Left lung (tissue), 14 donors: ENCODE data around the gene PVR. TPM values are rescaled to one million over a fixed set of nuclear protein-coding genes. Genes with fewer than 3 reads are reported as not detected.

ENCODE experiments used
- ATAC-seq: fragments of 200-7000 bp; cut with Tn5 transposase; one replicate; pipeline ENCODE4 v1.9.1; 2020; ENCODE audit warnings: moderate library complexity
- DNase-seq, 4 donors: peaks; one replicate each; pipeline ENCODE4 v3.0.0-alpha.2; 2013 to 2020
- H3K27ac ChIP-seq, 2 donors: fragments of 200-600 bp; sonication (generic) in 1 of 2; one replicate each; pipeline versions ENCODE4 v1.5.0 to v1.8.0; 2020 to 2021
- H3K27me3 ChIP-seq, 2 donors: fragments of 200-600 bp; sonication (generic) in 1 of 2; one replicate each; pipeline versions ENCODE4 v1.5.0 to v1.8.0; 2020 to 2021
- H3K36me3 ChIP-seq, 2 donors: fragments of 200-600 bp; sonication (generic) in 1 of 2; one replicate each; pipeline versions ENCODE4 v1.5.0 to v1.8.0; 2020 to 2021
- H3K4me1 ChIP-seq, 2 donors: fragments of 200-600 bp; one replicate each; pipeline ENCODE4 v1.8.0; 2021
- H3K4me3 ChIP-seq, 2 donors: fragments of 200-600 bp; sonication (generic) in 1 of 2; one replicate each; pipeline versions ENCODE4 v1.5.0 to v1.8.0; 2020 to 2021; ENCODE audit warnings: mild to moderate bottlenecking in 1 of 2
- H3K9me3 ChIP-seq, 2 donors: fragments of 200-600 bp; sonication (generic) in 1 of 2; one replicate each; pipeline versions ENCODE4 v1.5.0 to v1.8.0; 2020 to 2021
- intact Hi-C, 2 donors: fragments of 100-400 bp; cut with DNase I; formaldehyde crosslinking; loops; one replicate each; pipeline versions ENCODE4 v1.11.2 to v1.14.2; 2022
- long read RNA-seq, 12 donors: library from polyadenylated mRNA in 2 of 12; unstranded in 2 of 12; transcript quantifications; one replicate each; pipeline ENCODE4 v2.0.0 and lab custom pipeline, GENCODE V29; 2019 to 2026
- polyA plus RNA-seq, 6 donors: library from polyadenylated mRNA; unstranded; fragments of 120-200 nt; gene quantifications; one replicate each; pipeline ENCODE4 v1.2.1, GENCODE V29; 2013; ENCODE audit not compliant: insufficient read length in 6 of 6
- total RNA-seq, 2 donors: library from RNA; stranded (reverse); fragmentation: NEBNext Ultra II Directional; extraction: Animal tissue kit (Norgen Biotek cat#: 25700); gene quantifications; one replicate each; pipeline ENCODE4 v1.2.1, GENCODE V29; 2021
- TF ChIP-seq, protein P1 (sequence below), 2 donors: fragments of 200-600 bp; sonication (generic) in 1 of 2; IDR thresholded peaks; one replicate each; pipeline versions ENCODE4 v1.5.0 to v1.8.0; 2021; ENCODE audit warnings: antibody characterized with exemption in 2 of 2
- donor health status: DM: no; HTN: yes; CAD: no.
- donor health status: DM: no; HTN: no; CAD: no.

The PVR gene, protein sequence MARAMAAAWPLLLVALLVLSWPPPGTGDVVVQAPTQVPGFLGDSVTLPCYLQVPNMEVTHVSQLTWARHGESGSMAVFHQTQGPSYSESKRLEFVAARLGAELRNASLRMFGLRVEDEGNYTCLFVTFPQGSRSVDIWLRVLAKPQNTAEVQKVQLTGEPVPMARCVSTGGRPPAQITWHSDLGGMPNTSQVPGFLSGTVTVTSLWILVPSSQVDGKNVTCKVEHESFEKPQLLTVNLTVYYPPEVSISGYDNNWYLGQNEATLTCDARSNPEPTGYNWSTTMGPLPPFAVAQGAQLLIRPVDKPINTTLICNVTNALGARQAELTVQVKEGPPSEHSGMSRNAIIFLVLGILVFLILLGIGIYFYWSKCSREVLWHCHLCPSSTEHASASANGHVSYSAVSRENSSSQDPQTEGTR
- total RNA-seq (10 to 100 TPM; 46.3 to 67.9 TPM), polyA plus RNA-seq (10 to 100 TPM; 22.5 to 29.3 (median 27.6) TPM)
- long read RNA-seq, donor 1, partial matches to known transcripts = 0 of 3 reads
- long read RNA-seq, donor 1, other reads (novel, unspliced or antisense) = 0 of 3 reads
- long read RNA-seq, donor 2, partial matches to known transcripts = 0 of 5 reads
- long read RNA-seq, donor 2, other reads (novel, unspliced or antisense) = 0 of 5 reads
- long read RNA-seq, donor 3, partial matches to known transcripts = 0 of 2 reads
- long read RNA-seq, donor 3, other reads (novel, unspliced or antisense) = 0 of 2 reads
- long read RNA-seq, donor 4, partial matches to known transcripts = 1 of 9 reads
- long read RNA-seq, donor 4, other reads (novel, unspliced or antisense) = 1 of 9 reads
- long read RNA-seq, donor 5, transcript PVR-205 (8 exons, 3,325 nt) = major isoform, 6 of 8 reads
- long read RNA-seq, donor 5, partial matches to known transcripts = 0 of 8 reads
- long read RNA-seq, donor 5, other reads (novel, unspliced or antisense) = 0 of 8 reads
- long read RNA-seq, donor 6, partial matches to known transcripts = 0 of 3 reads
- long read RNA-seq, donor 6, other reads (novel, unspliced or antisense) = 0 of 3 reads
- long read RNA-seq, donor 7, partial matches to known transcripts = 0 of 2 reads
- long read RNA-seq, donor 7, other reads (novel, unspliced or antisense) = 0 of 2 reads
- long read RNA-seq, donor 8, partial matches to known transcripts = 0 of 2 reads
- long read RNA-seq, donor 8, other reads (novel, unspliced or antisense) = 0 of 2 reads
- long read RNA-seq, donor 9 = 0 reads
- long read RNA-seq, donor 10, partial matches to known transcripts = 2 of 7 reads
- long read RNA-seq, donor 10, other reads (novel, unspliced or antisense) = 1 of 7 reads
- long read RNA-seq, donor 11 = 0 reads
- long read RNA-seq, donor 12, partial matches to known transcripts = 0 of 1 reads
- long read RNA-seq, donor 12, other reads (novel, unspliced or antisense) = 0 of 1 reads

DNA sequence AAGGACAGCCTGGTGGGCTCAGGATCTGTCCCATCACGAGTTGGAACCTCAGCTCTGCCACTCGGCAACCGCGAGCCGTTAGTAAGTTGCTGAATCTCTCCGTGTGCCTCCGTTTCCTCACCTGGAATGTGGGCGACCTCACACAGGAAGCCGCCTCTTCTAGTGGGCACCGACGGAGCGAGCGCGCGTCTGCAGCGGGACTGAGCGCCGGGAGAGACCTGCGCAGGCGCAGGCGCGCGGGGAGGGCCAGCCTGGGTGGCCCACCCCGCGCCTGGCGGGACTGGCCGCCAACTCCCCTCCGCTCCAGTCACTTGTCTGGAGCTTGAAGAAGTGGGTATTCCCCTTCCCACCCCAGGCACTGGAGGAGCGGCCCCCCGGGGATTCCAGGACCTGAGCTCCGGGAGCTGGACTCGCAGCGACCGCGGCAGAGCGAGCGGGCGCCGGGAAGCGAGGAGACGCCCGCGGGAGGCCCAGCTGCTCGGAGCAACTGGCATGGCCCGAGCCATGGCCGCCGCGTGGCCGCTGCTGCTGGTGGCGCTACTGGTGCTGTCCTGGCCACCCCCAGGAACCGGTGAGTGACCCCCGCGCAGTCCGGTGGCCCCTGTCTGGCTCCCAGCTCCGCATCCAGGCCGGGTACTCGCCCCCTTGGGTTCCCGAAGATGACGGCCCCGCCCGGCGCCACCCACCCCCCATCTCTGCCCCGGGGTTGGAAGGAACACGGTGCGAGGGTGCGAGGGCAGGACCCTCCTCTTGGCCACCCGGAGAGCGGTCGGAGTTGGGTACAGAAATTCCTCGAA, at the start of gene PVR:
PVR (plus strand) TSS at position 306 of the 797 bp plus-strand sequence; CDS start at position 493, 187 bp downstream.
- Histone ChIP-seq H3K4me1 (peaks cover 11 to 42% of the 10 kb centered on the region in 2 donors), H3K4me3 (peak within 1 kb of the TSS; percentile 71 to 83), H3K9me3 (no peaks in the 10 kb centered on the region), H3K27me3 (no peaks in the 10 kb centered on the region), H3K27ac (peak within 1 kb of the TSS; percentile 86 to 87), H3K36me3 (peaks cover 0 to 26% of the 10 kb centered on the region in 2 donors)
- peak; percentile 67 to 94 (median 80) for DNase-seq
- TF ChIP-seq, protein P1, sequence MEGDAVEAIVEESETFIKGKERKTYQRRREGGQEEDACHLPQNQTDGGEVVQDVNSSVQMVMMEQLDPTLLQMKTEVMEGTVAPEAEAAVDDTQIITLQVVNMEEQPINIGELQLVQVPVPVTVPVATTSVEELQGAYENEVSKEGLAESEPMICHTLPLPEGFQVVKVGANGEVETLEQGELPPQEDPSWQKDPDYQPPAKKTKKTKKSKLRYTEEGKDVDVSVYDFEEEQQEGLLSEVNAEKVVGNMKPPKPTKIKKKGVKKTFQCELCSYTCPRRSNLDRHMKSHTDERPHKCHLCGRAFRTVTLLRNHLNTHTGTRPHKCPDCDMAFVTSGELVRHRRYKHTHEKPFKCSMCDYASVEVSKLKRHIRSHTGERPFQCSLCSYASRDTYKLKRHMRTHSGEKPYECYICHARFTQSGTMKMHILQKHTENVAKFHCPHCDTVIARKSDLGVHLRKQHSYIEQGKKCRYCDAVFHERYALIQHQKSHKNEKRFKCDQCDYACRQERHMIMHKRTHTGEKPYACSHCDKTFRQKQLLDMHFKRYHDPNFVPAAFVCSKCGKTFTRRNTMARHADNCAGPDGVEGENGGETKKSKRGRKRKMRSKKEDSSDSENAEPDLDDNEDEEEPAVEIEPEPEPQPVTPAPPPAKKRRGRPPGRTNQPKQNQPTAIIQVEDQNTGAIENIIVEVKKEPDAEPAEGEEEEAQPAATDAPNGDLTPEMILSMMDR (IDR thresholded peaks at IDR 0.05) = no peak
- peak; percentile 96 for ATAC-seq
- intact Hi-C loops = no loop called here

DNA sequence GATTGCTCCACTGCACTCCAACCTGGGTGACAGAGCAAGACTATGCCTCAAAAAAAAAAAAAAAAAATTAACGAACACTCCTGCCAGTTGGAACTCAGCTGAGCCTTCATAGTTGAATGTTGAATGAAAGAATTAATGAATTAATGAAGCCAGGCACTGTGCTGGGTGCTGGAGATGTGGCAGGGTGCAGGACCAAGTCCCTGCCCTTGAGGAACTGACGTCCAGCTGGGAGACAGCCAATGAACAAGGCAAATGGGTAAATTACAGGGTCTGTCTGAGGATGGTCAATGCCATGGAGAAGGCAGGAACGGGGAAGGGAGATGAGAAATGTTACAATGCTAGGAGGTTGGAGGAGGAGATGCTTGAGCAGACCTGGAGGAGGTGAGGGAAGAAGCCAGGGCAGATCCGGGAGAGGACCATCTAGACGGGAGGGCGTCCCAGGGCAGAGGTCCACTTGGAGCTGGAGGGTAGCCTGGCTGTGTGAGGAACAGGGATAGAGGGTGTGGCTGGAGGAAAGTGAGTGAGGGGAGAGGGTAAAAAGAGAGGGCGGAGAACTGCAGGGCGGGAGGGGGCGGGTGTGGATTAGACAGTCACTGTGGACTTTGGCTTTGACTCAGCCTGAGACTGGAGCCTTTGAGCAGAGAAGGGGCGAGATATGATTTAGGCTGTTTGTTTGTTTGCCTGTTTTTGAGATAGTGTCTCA, 47.1 kb upstream of the PVR start:
- TF ChIP-seq, protein P1 (IDR thresholded peaks at IDR 0.05) = no peak
- no peak overlapping the region for H3K4me3 ChIP-seq
- ATAC-seq = no peak
- intact Hi-C loops = no loop called here
- H3K36me3 ChIP-seq = no peaks in the 10 kb centered on the region
- H3K27ac ChIP-seq = no peak overlapping the region
- H3K4me1 ChIP-seq = peaks cover 5 to 9% of the 10 kb centered on the region in 2 donors
- DNase-seq = no peak
- H3K9me3 ChIP-seq = peaks cover 0 to 6% of the 10 kb centered on the region in 2 donors
- H3K27me3 ChIP-seq = no peaks in the 10 kb centered on the region

DNA sequence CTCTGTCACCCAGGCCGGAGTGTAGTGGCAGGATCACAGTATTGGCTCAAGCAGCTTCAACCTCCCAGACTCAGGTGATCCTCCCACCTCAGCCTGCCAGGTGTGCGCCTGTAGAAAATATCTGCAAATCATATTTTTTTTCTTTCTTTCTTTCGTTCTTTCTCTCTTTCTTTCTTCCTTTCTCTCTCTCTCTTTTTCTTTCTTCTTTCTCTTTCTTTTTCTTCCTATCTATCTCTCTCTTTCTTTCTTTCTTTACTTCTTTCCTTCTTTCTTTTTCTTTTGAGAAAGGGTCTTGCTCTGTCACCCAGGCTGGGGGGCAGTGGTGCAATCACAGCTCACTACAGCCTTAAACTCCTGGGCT, 46.6 kb upstream of the PVR start:
- Histone ChIP-seq H3K27me3 (no peaks in the 10 kb centered on the region), H3K27ac (no peak overlapping the region), H3K9me3 (peaks cover 0 to 6% of the 10 kb centered on the region in 2 donors), H3K36me3 (no peaks in the 10 kb centered on the region), H3K4me1 (peaks cover 5 to 9% of the 10 kb centered on the region in 2 donors), H3K4me3 (no peak overlapping the region)
- DNase-seq (no peak), ATAC-seq (no peak)
- TF ChIP-seq, protein P1 (IDR thresholded peaks at IDR 0.05) = no peak
- intact Hi-C loops = no loop called here

DNA sequence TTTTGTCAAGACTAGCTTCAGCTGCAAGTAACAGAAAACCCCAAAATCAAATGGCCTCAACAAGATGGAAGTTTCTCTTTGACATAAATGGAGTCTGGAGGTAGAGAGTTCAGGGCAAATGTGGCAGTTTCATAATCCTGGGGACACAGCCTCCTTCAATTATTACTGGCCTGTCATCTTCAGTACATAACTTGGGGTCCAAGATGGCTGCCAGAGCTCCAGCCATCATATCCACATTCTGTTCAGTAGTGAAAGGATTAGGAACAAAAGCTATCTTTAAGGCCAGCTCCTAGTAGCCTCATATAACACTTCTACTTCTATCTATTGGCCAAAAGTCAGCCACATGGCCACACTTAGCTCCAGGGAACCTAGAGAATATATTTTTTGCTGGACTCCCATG, 45.4 kb upstream of the PVR start:
- ATAC-seq = no peak
- TF ChIP-seq, protein P1 (IDR thresholded peaks at IDR 0.05) = no peak
- no peak for DNase-seq
- intact Hi-C loops = no loop called here
- H3K4me3 ChIP-seq = no peak overlapping the region
- no peak overlapping the region for H3K27ac ChIP-seq
- H3K9me3 ChIP-seq = peaks cover 0 to 6% of the 10 kb centered on the region in 2 donors
- H3K4me1 ChIP-seq = peaks cover 5 to 6% of the 10 kb centered on the region in 2 donors
- no peaks in the 10 kb centered on the region for H3K36me3 ChIP-seq
- no peaks in the 10 kb centered on the region for H3K27me3 ChIP-seq
